Amniotic stem cell (primary cell): ENCODE measurements around the gene ANKRD11.
"Not testable (repeated sequence)": the region's sequence is repeated elsewhere in the genome, so short reads cannot be mapped to it uniquely, and the experiment has no call there.

Experiments
- DNase-seq: peaks from one replicate; lab custom pipeline; 2025; lab: John Stamatoyannopoulos, UW

Gene ANKRD11

GRCh38 chr16:89264800-89265550 lies 225.4 kb downstream of the ANKRD11 start:
- no peak for DNase-seq

- DNase-seq = no peak
These were observed 228.4 kb downstream of the ANKRD11 start for GRCh38 chr16:89261691-89262563.

- DNase-seq = not testable (repeated sequence)
These were observed 230.5 kb downstream of the ANKRD11 start for GRCh38 chr16:89259901-89260300.

GRCh38 chr16:89257757-89258465 lies 232.4 kb downstream of the ANKRD11 start:
- no peak for DNase-seq

GRCh38 chr16:89257281-89257731 lies 233.1 kb downstream of the ANKRD11 start:
- DNase-seq = no peak

- DNase-seq = peak; percentile 58
These were observed 233.6 kb downstream of the ANKRD11 start for GRCh38 chr16:89256651-89257254.

GRCh38 chr16:89253548-89254287 lies 236.6 kb downstream of the ANKRD11 start:
- DNase-seq = no peak

GRCh38 chr16:89248196-89248982 lies 242.0 kb downstream of the ANKRD11 start:
- no peak for DNase-seq

- DNase-seq = not testable (repeated sequence)
These were observed 242.7 kb downstream of the ANKRD11 start for GRCh38 chr16:89247734-89248075.

GRCh38 chr16:89246903-89247733 lies 243.2 kb downstream of the ANKRD11 start:
- DNase-seq = peak; percentile 88

- no peak for DNase-seq
These were observed 243.9 kb downstream of the ANKRD11 start for GRCh38 chr16:89246383-89246902.

- DNase-seq = no peak
These were observed 245.6 kb downstream of the ANKRD11 start for GRCh38 chr16:89244754-89245153.

- not testable (repeated sequence) for DNase-seq
These were observed 246.1 kb downstream of the ANKRD11 start for GRCh38 chr16:89244264-89244663.

GRCh38 chr16:89243664-89244063 lies 246.7 kb downstream of the ANKRD11 start:
- DNase-seq = no peak

GRCh38 chr16:89242795-89243200 lies 247.6 kb downstream of the ANKRD11 start:
- no peak for DNase-seq

GRCh38 chr16:89241187-89242007 lies 249.0 kb downstream of the ANKRD11 start:
- DNase-seq = peak; percentile 78

- no peak for DNase-seq
These were observed 252.6 kb downstream of the ANKRD11 start for GRCh38 chr16:89237733-89238132.
